Mesenchymal stem cell (in vitro differentiated cells and primary cell): ENCODE measurements around the gene JAKMIP2.
A peak's percentile ranks its signal among the peaks of the same experiment; 100 is the strongest.
"Not testable (repeated sequence)": the region's sequence is repeated elsewhere in the genome, so short reads cannot be mapped to it uniquely, and the experiment has no call there.

Source experiments
- DNase-seq: peaks from one replicate; pipeline ENCODE4 v3.0.0-alpha.2; 2013
- H2AFZ ChIP-seq: one replicate; pipeline ENCODE4 v1.6.1; 2013; ENCODE audit warnings: low read depth, mild to moderate bottlenecking, control low read depth, inconsistent platforms, low read length, moderate library complexity
- H2AK5ac ChIP-seq: 2 replicates; pipeline ENCODE4 v1.6.1; 2013; ENCODE audit warnings: low read length, moderate library complexity, mild to moderate bottlenecking, inconsistent platforms; ENCODE audit not compliant: severe bottlenecking
- H2BK120ac ChIP-seq: one replicate; pipeline ENCODE4 v1.6.1; 2013; ENCODE audit warnings: low read depth, mild to moderate bottlenecking, inconsistent platforms, low read length, moderate library complexity
- H2BK12ac ChIP-seq, 2 experiments: one replicate each; pipeline ENCODE4 v1.6.1; 2013; ENCODE audit warnings: inconsistent platforms in 2 of 2, low read length in 2 of 2, mild to moderate bottlenecking in 2 of 2, moderate library complexity in 2 of 2, control low read depth in 1 of 2
- H2BK15ac ChIP-seq: one replicate; pipeline ENCODE4 v1.6.1; 2013; ENCODE audit warnings: mild to moderate bottlenecking, low read depth, inconsistent platforms; ENCODE audit not compliant: poor library complexity, severe bottlenecking
- H2BK5ac ChIP-seq: 2 replicates; pipeline ENCODE4 v1.6.1; 2013; ENCODE audit warnings: low read depth, mild to moderate bottlenecking, low read length, control low read depth, inconsistent platforms; ENCODE audit not compliant: poor library complexity, severe bottlenecking
- H3K14ac ChIP-seq, 2 experiments: one replicate each; pipeline ENCODE4 v1.6.1; 2013; ENCODE audit warnings: inconsistent platforms in 2 of 2, low read length in 2 of 2, control low read depth in 1 of 2, mild to moderate bottlenecking in 1 of 2, moderate library complexity in 1 of 2
- H3K18ac ChIP-seq, 2 experiments: one replicate each; pipeline ENCODE4 v1.6.1; 2013; ENCODE audit warnings: inconsistent platforms in 2 of 2, low read length in 2 of 2, control low read depth in 1 of 2, low read depth in 1 of 2, mild to moderate bottlenecking in 1 of 2
- H3K23ac ChIP-seq, 2 experiments: one replicate each; pipeline ENCODE4 v1.6.1; 2013; ENCODE audit warnings: inconsistent platforms in 2 of 2, low read length in 2 of 2, mild to moderate bottlenecking in 2 of 2, moderate library complexity in 2 of 2, control low read depth in 1 of 2
- H3K27ac ChIP-seq: 2 replicates; pipeline ENCODE4 v1.5.1; 2013; ENCODE audit warnings: mild to moderate bottlenecking, moderate library complexity, low read length, control low read depth, inconsistent platforms; ENCODE audit not compliant: poor library complexity, severe bottlenecking
- H3K27me3 ChIP-seq, 2 experiments: 2 replicates each; pipeline versions ENCODE4 v1.6.1 to v1.7.0; 2013; ENCODE audit warnings: low read length in 2 of 2, mild to moderate bottlenecking in 2 of 2, moderate library complexity in 2 of 2, control low read depth in 1 of 2, inconsistent platforms in 1 of 2; ENCODE audit not compliant: control insufficient read depth in 1 of 2, insufficient read depth in 1 of 2
- H3K36me3 ChIP-seq, 2 experiments: 2 replicates each; pipeline versions ENCODE4 v1.6.1 to v1.7.0; 2013; ENCODE audit warnings: low read length in 2 of 2, control low read depth in 1 of 2, inconsistent platforms in 1 of 2, low read depth in 1 of 2, mild to moderate bottlenecking in 1 of 2; ENCODE audit not compliant: insufficient read depth in 2 of 2, control insufficient read depth in 1 of 2
- H3K4ac ChIP-seq, 2 experiments: one replicate each; pipeline ENCODE4 v1.6.1; 2013; ENCODE audit warnings: inconsistent platforms in 2 of 2, low read length in 2 of 2, mild to moderate bottlenecking in 2 of 2, moderate library complexity in 2 of 2, control low read depth in 1 of 2, low read depth in 1 of 2
- H3K4me1 ChIP-seq: 2 replicates; pipeline ENCODE4 v1.6.1; 2013; ENCODE audit warnings: low read depth, low read length, control low read depth; ENCODE audit not compliant: control insufficient read depth, insufficient read depth
- H3K4me2 ChIP-seq: 2 replicates; pipeline ENCODE4 v1.6.1; 2013; ENCODE audit warnings: low read length, mild to moderate bottlenecking, inconsistent platforms; ENCODE audit not compliant: poor library complexity, severe bottlenecking
- H3K4me3 ChIP-seq, 2 experiments: 2 replicates each; pipeline versions ENCODE4 v1.5.1 to v1.7.0; 2013; ENCODE audit warnings: low read length in 2 of 2, mild to moderate bottlenecking in 2 of 2, control low read depth in 1 of 2, low read depth in 1 of 2; ENCODE audit not compliant: insufficient read depth in 1 of 2
- H3K79me1 ChIP-seq: replicated peaks from 2 replicates; pipeline ENCODE4 v1.6.1; 2013; ENCODE audit warnings: mild to moderate bottlenecking, control low read depth, low read length, inconsistent platforms; ENCODE audit not compliant: poor library complexity, severe bottlenecking
- H3K9ac ChIP-seq: 2 replicates; pipeline ENCODE4 v1.7.0; 2013; ENCODE audit warnings: mild to moderate bottlenecking, low read length, moderate library complexity
- H3K9me3 ChIP-seq: 2 replicates; pipeline ENCODE4 v1.7.0; 2013; ENCODE audit warnings: mild to moderate bottlenecking, low read length; ENCODE audit not compliant: control insufficient read depth
- H4K8ac ChIP-seq: one replicate; pipeline ENCODE4 v1.6.1; 2013; ENCODE audit warnings: inconsistent platforms, mild to moderate bottlenecking, low read length, moderate library complexity
- H4K91ac ChIP-seq: one replicate; pipeline ENCODE4 v1.6.1; 2013; ENCODE audit warnings: mild to moderate bottlenecking, low read length, inconsistent platforms
- WGBS: methylation state at CpG from one replicate; pipeline ENCODE4 v1.1.7; 2013; ENCODE audit warnings: mixed read lengths; 5-methylcytosine and 5-hydroxymethylcytosine counted together

The JAKMIP2 gene

GRCh38 chr5:147826361-147826760, 43.8 kb upstream of the JAKMIP2 start:
- 100% methylated on average over 2 of the region's 2 CpGs for WGBS
- Histone ChIP-seq H2BK15ac (no peak overlapping the region), H3K14ac (no peak overlapping the region), H2AK5ac (no peak overlapping the region), H4K91ac (no peak overlapping the region), H3K27ac (no peak overlapping the region), H3K23ac (no peak overlapping the region), H3K27me3 (peaks cover 4 to 6% of the 10 kb centered on the region in 2 experiments), H3K4me3 (no peak overlapping the region), H2BK5ac (no peak overlapping the region), H3K4me2 (no peak overlapping the region), H3K18ac (no peak overlapping the region), H4K8ac (no peak overlapping the region), H2AFZ (no peak overlapping the region), H3K4me1 (no peaks in the 10 kb centered on the region), H2BK12ac (no peak overlapping the region), H3K79me1 (no peaks in the 10 kb centered on the region), H3K4ac (no peak overlapping the region), H3K36me3 (no peaks in the 10 kb centered on the region), H3K9me3 (no peaks in the 10 kb centered on the region), H3K9ac (no peak overlapping the region), H2BK120ac (no peak overlapping the region)
- no peak for DNase-seq

- H2BK15ac ChIP-seq = no peak overlapping the region
- H3K14ac ChIP-seq = no peak overlapping the region
- no peak overlapping the region for H2AK5ac ChIP-seq
- H3K79me1 ChIP-seq = no peaks in the 10 kb centered on the region
- no peak overlapping the region for H3K4me3 ChIP-seq
- no peak overlapping the region for H4K8ac ChIP-seq
- H3K36me3 ChIP-seq = no peaks in the 10 kb centered on the region
- H2BK5ac ChIP-seq = no peak overlapping the region
- no peak overlapping the region for H3K4me2 ChIP-seq
- no peaks in the 10 kb centered on the region for H3K9me3 ChIP-seq
- H3K4ac ChIP-seq = no peak overlapping the region
- H3K23ac ChIP-seq = no peak overlapping the region
- H3K27ac ChIP-seq = no peak overlapping the region
- no peak overlapping the region for H2BK120ac ChIP-seq
- H3K18ac ChIP-seq = no peak overlapping the region
- no peak overlapping the region for H2AFZ ChIP-seq
- H2BK12ac ChIP-seq = no peak overlapping the region
- no peak overlapping the region for H4K91ac ChIP-seq
- no peaks in the 10 kb centered on the region for H3K4me1 ChIP-seq
- WGBS = 15% methylated on average over 3 of the region's 4 CpGs
- no peaks in the 10 kb centered on the region for H3K27me3 ChIP-seq
- no peak overlapping the region for H3K9ac ChIP-seq
- DNase-seq = peak; percentile 66
These were observed 40.4 kb upstream of the JAKMIP2 start for GRCh38 chr5:147822686-147823491.

GRCh38 chr5:147822222-147822621, 39.7 kb upstream of the JAKMIP2 start:
- H3K14ac ChIP-seq, H2AFZ ChIP-seq, H4K91ac ChIP-seq, H2BK5ac ChIP-seq, H4K8ac ChIP-seq, H3K79me1 ChIP-seq, H3K27me3 ChIP-seq, H3K23ac ChIP-seq, H3K4me1 ChIP-seq, H3K27ac ChIP-seq, H3K9me3 ChIP-seq, H2BK12ac ChIP-seq, H2AK5ac ChIP-seq, H3K18ac ChIP-seq, H3K9ac ChIP-seq, H2BK120ac ChIP-seq, DNase-seq, H3K4ac ChIP-seq, H3K36me3 ChIP-seq, H3K4me3 ChIP-seq, H2BK15ac ChIP-seq, H3K4me2 ChIP-seq: not testable (repeated sequence)
- 100% methylated on average over 2 of the region's 3 CpGs for WGBS

- H3K4ac ChIP-seq = no peak overlapping the region
- no peaks in the 10 kb centered on the region for H3K27me3 ChIP-seq
- no peak overlapping the region for H2BK120ac ChIP-seq
- H3K14ac ChIP-seq = no peak overlapping the region
- H3K4me1 ChIP-seq = no peaks in the 10 kb centered on the region
- no peak overlapping the region for H2BK15ac ChIP-seq
- no peak overlapping the region for H2BK12ac ChIP-seq
- H2BK5ac ChIP-seq = no peak overlapping the region
- no peak overlapping the region for H3K23ac ChIP-seq
- H2AK5ac ChIP-seq = no peak overlapping the region
- no peak overlapping the region for H4K8ac ChIP-seq
- no peak overlapping the region for H3K9ac ChIP-seq
- no peak overlapping the region for H3K4me2 ChIP-seq
- WGBS = 81% methylated on average over 4 of the region's 5 CpGs
- no peaks in the 10 kb centered on the region for H3K9me3 ChIP-seq
- H3K27ac ChIP-seq = no peak overlapping the region
- H3K18ac ChIP-seq = no peak overlapping the region
- no peak overlapping the region for H2AFZ ChIP-seq
- no peak overlapping the region for H3K4me3 ChIP-seq
- H3K36me3 ChIP-seq = no peaks in the 10 kb centered on the region
- DNase-seq = no peak
- no peak overlapping the region for H4K91ac ChIP-seq
- H3K79me1 ChIP-seq = no peaks in the 10 kb centered on the region
These were observed 39.2 kb upstream of the JAKMIP2 start for GRCh38 chr5:147821766-147822165.
